B cell (primary cell): ENCODE results near the gene OR14J1. TPM values are rescaled to one million over a fixed set of nuclear protein-coding genes. Genes with fewer than 3 reads are reported as not detected.

ENCODE experiments used
- ATAC-seq: fragments of 200-7000 bp; cut with Tn5 transposase; one replicate; pipeline ENCODE4 v1.10.0; 2021; ENCODE audit warnings: low read depth, mild to moderate bottlenecking, moderate number of reproducible peaks, moderate library complexity
- CTCF ChIA-PET: fragments of 350-600 bp; sonication (Branson Sonifier 250); formaldehyde crosslinking; loops from one replicate; lab custom pipeline; 2021; ENCODE audit warnings: antibody characterized with exemption, inconsistent platforms; lab: Charles Lee
- POLR2A ChIA-PET: fragments of 350-600 bp; sonication (Branson Sonifier 250); formaldehyde crosslinking; loops from one replicate; lab custom pipeline; 2021; ENCODE audit warnings: antibody characterized with exemption; lab: Charles Lee
- DNase-seq: peaks from one replicate; pipeline ENCODE4 v3.0.0; 2013
- H2AFZ ChIP-seq: 2 replicates; pipeline ENCODE4 v1.6.1; 2012; ENCODE audit warnings: mild to moderate bottlenecking, low read depth, low read length; ENCODE audit not compliant: insufficient read depth, poor library complexity, severe bottlenecking
- H3K27ac ChIP-seq, 2 donors: 1 replicate in 1 of 2; 2 replicates in 1 of 2; pipeline ENCODE4 v1.5.1; 2012 to 2013; ENCODE audit warnings: low read length in 2 of 2, mild to moderate bottlenecking in 2 of 2, moderate library complexity in 1 of 2
- H3K27me3 ChIP-seq, 4 experiments: fragments of 200-600 bp in 1 of 4; sonication (generic) in 1 of 4; replicated peaks in 1 of 4; 1 replicate in 2 of 4; 2 replicates in 2 of 4; pipeline versions ENCODE4 v1.6.1 to v1.7.0; 2013 to 2016; ENCODE audit warnings: low read length in 3 of 4, mild to moderate bottlenecking in 2 of 4, mixed read lengths in 1 of 4, moderate library complexity in 1 of 4; ENCODE audit not compliant: insufficient read depth in 4 of 4, control insufficient read depth in 3 of 4; ENCODE audit errors: control extremely low read depth in 1 of 4
- H3K36me3 ChIP-seq, 2 experiments: replicated peaks in 1 of 2; 1 replicate in 1 of 2; 2 replicates in 1 of 2; pipeline versions ENCODE4 v1.6.1 to v1.7.1; 2013; ENCODE audit warnings: low read length in 1 of 2; ENCODE audit not compliant: insufficient read depth in 2 of 2, control insufficient read depth in 1 of 2; ENCODE audit errors: control extremely low read depth in 1 of 2, extremely low read depth in 1 of 2
- H3K4me1 ChIP-seq, 2 donors: fragments of 200-600 bp in 1 of 2; sonication (generic) in 1 of 2; 1 replicate in 1 of 2; 2 replicates in 1 of 2; pipeline versions ENCODE4 v1.5.1 to v1.6.1; 2013 to 2017; ENCODE audit warnings: low read length in 2 of 2; ENCODE audit not compliant: control insufficient read depth in 2 of 2, insufficient read depth in 2 of 2
- H3K4me2 ChIP-seq: replicated peaks from 2 replicates; pipeline ENCODE3; 2012; ENCODE audit warnings: mild to moderate bottlenecking, low read depth, low read length; ENCODE audit not compliant: poor library complexity, severe bottlenecking
- H3K4me3 ChIP-seq, 5 experiments: fragments of 200-600 bp in 1 of 5; sonication (generic) in 1 of 5; 1 replicate in 3 of 5; 2 replicates in 2 of 5; pipeline versions ENCODE4 v1.5.1 to v1.7.0; 2011 to 2016; ENCODE audit warnings: low read length in 4 of 5, mild to moderate bottlenecking in 4 of 5, low read depth in 2 of 5, control low read depth in 1 of 5, moderate library complexity in 1 of 5; ENCODE audit not compliant: insufficient read depth in 1 of 5; ENCODE audit errors: control extremely low read depth in 1 of 5, extremely low read depth in 1 of 5
- H3K79me2 ChIP-seq: fragments of 200-600 bp; sonication (generic); one replicate; pipeline ENCODE4 v1.6.0; 2016; ENCODE audit warnings: low read length; ENCODE audit not compliant: control insufficient read depth, insufficient read depth
- H3K9ac ChIP-seq: fragments of 200-600 bp; sonication (generic); 2 replicates; pipeline ENCODE4 v1.6.1; 2017; ENCODE audit warnings: mild to moderate bottlenecking, low read length, moderate library complexity
- H3K9me3 ChIP-seq, 3 donors: one replicate each; pipeline versions ENCODE4 v1.6.1 to v1.7.1; 2013; ENCODE audit warnings: low read length in 2 of 3; ENCODE audit not compliant: control insufficient read depth in 2 of 3, insufficient read depth in 1 of 3; ENCODE audit errors: control extremely low read depth in 1 of 3
- H4K20me1 ChIP-seq: 2 replicates; pipeline ENCODE4 v1.6.0; 2012; ENCODE audit warnings: mild to moderate bottlenecking, low read length; ENCODE audit not compliant: insufficient read depth, control insufficient read depth, poor library complexity, severe bottlenecking
- H3K27ac Mint-ChIP-seq: one replicate; pipeline ENCODE4 v1.8.0; 2021; ENCODE audit warnings: mixed read lengths
- H3K27me3 Mint-ChIP-seq: one replicate; pipeline ENCODE4 v1.8.0; 2021; ENCODE audit warnings: mixed read lengths
- H3K4me1 Mint-ChIP-seq: one replicate; pipeline ENCODE4 v1.8.0; 2021; ENCODE audit warnings: mixed read lengths
- H3K4me3 Mint-ChIP-seq: one replicate; pipeline ENCODE4 v1.8.0; 2021; ENCODE audit warnings: mixed read lengths
- H3K9me3 Mint-ChIP-seq: one replicate; pipeline ENCODE4 v1.8.0; 2022; ENCODE audit warnings: mixed read lengths; ENCODE audit not compliant: insufficient read depth
- EZH2 ChIP-seq: IDR thresholded peaks from 2 replicates; pipeline ENCODE4 v1.6.1; 2012; ENCODE audit warnings: borderline replicate concordance, low read depth, mild to moderate bottlenecking, moderate library complexity, low read length; ENCODE audit not compliant: insufficient read depth, poor library complexity, severe bottlenecking
- WGBS: methylation state at CpG from one replicate; pipeline ENCODE4 v1.1.5; 2013; ENCODE audit warnings: missing lambda C conversion rate; ENCODE audit not compliant: insufficient coverage; 5-methylcytosine and 5-hydroxymethylcytosine counted together
- intact Hi-C: fragments of 100-400 bp; cut with micrococcal nuclease; formaldehyde crosslinking; loops from one replicate; pipeline ENCODE4 v1.10.0; 2022
- polyA plus RNA-seq: library from polyadenylated mRNA; depleted of rRNA; stranded (reverse); fragments of >200 nt; gene quantifications from 2 replicates; pipeline ENCODE4 v1.2.3, GENCODE V29; 2012
- total RNA-seq, 2 donors: library from RNA; stranded (reverse); fragments of 120-200 nt in 1 of 2; gene quantifications; 1 replicate in 1 of 2; 2 replicates in 1 of 2; pipeline versions ENCODE4 v1.2.3 to v1.2.4, GENCODE V29; 2013 to 2022
- TF ChIP-seq, protein P1 (sequence below): fragments of 200-600 bp; IDR thresholded peaks from one replicate; pipeline ENCODE4 v1.8.0; 2022; ENCODE audit warnings: antibody characterized with exemption, mild to moderate bottlenecking

OR14J1 gene
- total and polyA plus RNA-seq, 2 donors (not counting 1 experiment from before 2014, with no cell fraction given), result not detected

DNA sequence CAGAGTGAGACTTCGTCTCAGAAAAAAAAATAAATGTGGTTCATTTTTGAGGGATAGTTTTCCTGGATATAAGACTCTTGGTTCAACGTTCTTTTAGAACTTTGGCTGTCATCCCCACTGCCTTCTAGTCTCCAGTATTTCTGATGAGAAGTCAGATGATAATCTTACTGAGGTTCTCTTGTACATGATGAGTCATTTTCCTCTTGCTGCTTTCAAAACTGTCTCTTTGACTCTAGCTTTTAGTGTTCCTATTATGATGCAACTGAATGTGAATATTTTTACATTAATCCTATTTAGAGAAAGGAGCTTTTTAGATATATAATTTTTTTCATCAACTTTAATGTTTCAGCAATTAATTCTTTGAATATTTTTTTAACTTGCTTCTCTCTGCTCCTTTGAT lies 46.0 kb upstream of the OR14J1 start:
- Histone ChIP-seq H2AFZ (no peak overlapping the region), H3K79me2 (no peaks in the 10 kb centered on the region), H3K9ac (no peak overlapping the region), H3K4me3 (no peak overlapping the region), H3K9me3 (peaks cover 0 to 11% (median 0%) of the 10 kb centered on the region in 3 donors), H3K27ac (no peak overlapping the region), H3K27me3 (no peaks in the 10 kb centered on the region), H3K36me3 (no peaks in the 10 kb centered on the region), H4K20me1 (no peaks in the 10 kb centered on the region), H3K4me1 (no peaks in the 10 kb centered on the region), H3K4me2 (no peak overlapping the region)
- intact Hi-C loops, result no loop called here
- ChIA-PET CTCF (no interaction called here), POLR2A (no interaction called here)
- H3K4me1 Mint-ChIP-seq, result no peaks in the 10 kb centered on the region
- no peak for DNase-seq
- no peak for ATAC-seq
- WGBS, result 86% methylated on average over 1 of the region's 2 CpGs
- no peak overlapping the region for H3K27ac Mint-ChIP-seq
- peaks cover 12% of the 10 kb centered on the region for H3K9me3 Mint-ChIP-seq
- H3K4me3 Mint-ChIP-seq, result no peak overlapping the region
- H3K27me3 Mint-ChIP-seq, result no peaks in the 10 kb centered on the region
- TF ChIP-seq, protein P1, sequence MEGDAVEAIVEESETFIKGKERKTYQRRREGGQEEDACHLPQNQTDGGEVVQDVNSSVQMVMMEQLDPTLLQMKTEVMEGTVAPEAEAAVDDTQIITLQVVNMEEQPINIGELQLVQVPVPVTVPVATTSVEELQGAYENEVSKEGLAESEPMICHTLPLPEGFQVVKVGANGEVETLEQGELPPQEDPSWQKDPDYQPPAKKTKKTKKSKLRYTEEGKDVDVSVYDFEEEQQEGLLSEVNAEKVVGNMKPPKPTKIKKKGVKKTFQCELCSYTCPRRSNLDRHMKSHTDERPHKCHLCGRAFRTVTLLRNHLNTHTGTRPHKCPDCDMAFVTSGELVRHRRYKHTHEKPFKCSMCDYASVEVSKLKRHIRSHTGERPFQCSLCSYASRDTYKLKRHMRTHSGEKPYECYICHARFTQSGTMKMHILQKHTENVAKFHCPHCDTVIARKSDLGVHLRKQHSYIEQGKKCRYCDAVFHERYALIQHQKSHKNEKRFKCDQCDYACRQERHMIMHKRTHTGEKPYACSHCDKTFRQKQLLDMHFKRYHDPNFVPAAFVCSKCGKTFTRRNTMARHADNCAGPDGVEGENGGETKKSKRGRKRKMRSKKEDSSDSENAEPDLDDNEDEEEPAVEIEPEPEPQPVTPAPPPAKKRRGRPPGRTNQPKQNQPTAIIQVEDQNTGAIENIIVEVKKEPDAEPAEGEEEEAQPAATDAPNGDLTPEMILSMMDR, result no peak
- no peak for TF ChIP-seq EZH2

DNA sequence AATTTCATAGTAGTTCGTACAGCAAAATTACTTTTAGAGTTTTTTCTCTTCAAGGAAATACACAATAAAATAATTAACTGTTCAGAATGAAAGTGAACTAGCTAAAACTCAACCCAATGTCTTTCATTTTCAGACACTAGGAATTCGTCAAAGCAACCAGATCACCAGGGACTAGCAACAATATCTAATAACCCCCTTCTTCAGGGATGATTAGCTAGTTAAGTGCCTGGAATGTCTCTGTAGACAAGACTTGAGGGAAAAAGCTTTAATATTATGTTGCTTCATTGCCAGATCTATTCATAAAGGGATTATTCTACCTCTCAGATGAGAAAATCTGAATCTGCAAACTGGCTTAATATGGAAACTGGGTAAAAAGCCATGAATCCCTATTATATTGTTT lies 41.8 kb upstream of the OR14J1 start:
- peaks cover 10% of the 10 kb centered on the region for H3K27me3 Mint-ChIP-seq
- Histone ChIP-seq H3K9me3 (peaks cover 0 to 7% (median 0%) of the 10 kb centered on the region in 3 donors), H2AFZ (no peak overlapping the region), H4K20me1 (no peaks in the 10 kb centered on the region), H3K36me3 (no peaks in the 10 kb centered on the region), H3K4me1 (no peaks in the 10 kb centered on the region), H3K27me3 (no peaks in the 10 kb centered on the region), H3K79me2 (no peaks in the 10 kb centered on the region), H3K9ac (no peak overlapping the region), H3K4me3 (no peak overlapping the region), H3K4me2 (no peak overlapping the region), H3K27ac (no peak overlapping the region)
- peaks cover 9% of the 10 kb centered on the region for H3K9me3 Mint-ChIP-seq
- no CpG with 5 or more reads among the region's 2 CpGs for WGBS
- DNase-seq (no peak), ATAC-seq (no peak)
- H3K4me1 Mint-ChIP-seq, result no peaks in the 10 kb centered on the region
- TF ChIP-seq, protein P1, result no peak
- TF ChIP-seq EZH2, result no peak
- intact Hi-C loops, result no loop called here
- ChIA-PET POLR2A (no interaction called here), CTCF (no interaction called here)
- no peak overlapping the region for H3K4me3 Mint-ChIP-seq
- no peak overlapping the region for H3K27ac Mint-ChIP-seq
